OCI-LY1 (cell line): Measurements from ENCODE around the gene MAMDC2.

Experiments
- H2AFZ ChIP-seq: fragments of 200-600 bp; sonication (generic), shearing (Covaris generic); 2 replicates; pipeline ENCODE4 v1.6.0; 2014; ENCODE audit warnings: antibody characterized with exemption, mild to moderate bottlenecking, low read length
- H3F3A ChIP-seq: fragments of 200-600 bp; sonication (generic), shearing (Covaris generic); 2 replicates; pipeline ENCODE4 v1.6.0; 2014; ENCODE audit warnings: mild to moderate bottlenecking, antibody characterized with exemption, low read length, moderate library complexity; ENCODE audit not compliant: insufficient read depth
- H3K27ac ChIP-seq: fragments of 200-600 bp; sonication (generic); 2 replicates; pipeline ENCODE4 v1.5.1; 2014; ENCODE audit warnings: low read length, mixed run types, mild to moderate bottlenecking, low read depth; ENCODE audit not compliant: poor library complexity, severe bottlenecking
- H3K27me3 ChIP-seq: fragments of 200-600 bp; sonication (generic); 2 replicates; pipeline ENCODE4 v1.6.0; 2014; ENCODE audit warnings: antibody characterized with exemption, mild to moderate bottlenecking, low read length, moderate library complexity; ENCODE audit not compliant: insufficient read depth
- H3K36me3 ChIP-seq: fragments of 200-600 bp; sonication (generic); 2 replicates; pipeline ENCODE4 v1.6.1; 2014; ENCODE audit warnings: mild to moderate bottlenecking, antibody characterized with exemption, low read length, moderate library complexity, mixed read lengths; ENCODE audit not compliant: insufficient read depth
- H3K4me1 ChIP-seq: fragments of 200-600 bp; sonication (generic); 2 replicates; pipeline ENCODE4 v1.5.1; 2014; ENCODE audit warnings: mild to moderate bottlenecking, low read length, moderate library complexity; ENCODE audit not compliant: insufficient read depth, severe bottlenecking
- H3K4me2 ChIP-seq: fragments of 200-600 bp; sonication (generic), shearing (Covaris generic); 2 replicates; pipeline ENCODE4 v1.6.1; 2014; ENCODE audit warnings: low read length
- H3K4me3 ChIP-seq: fragments of 200-600 bp; sonication (generic); 2 replicates; pipeline ENCODE4 v1.5.1; 2014; ENCODE audit warnings: low read length, low read depth, mild to moderate bottlenecking, mixed read lengths; ENCODE audit not compliant: poor library complexity, severe bottlenecking
- H3K79me2 ChIP-seq: fragments of 200-600 bp; shearing (Covaris generic); 2 replicates; pipeline ENCODE4 v1.6.1; 2016; ENCODE audit warnings: mixed run types, low read length, mixed read lengths; ENCODE audit not compliant: insufficient read depth
- H3K9ac ChIP-seq: fragments of 200-600 bp; sonication (generic), shearing (Covaris generic); 2 replicates; pipeline ENCODE4 v1.6.1; 2014; ENCODE audit warnings: mild to moderate bottlenecking, low read length, mixed read lengths
- H3K9me2 ChIP-seq: fragments of 200-600 bp; sonication (generic), shearing (Covaris generic); 2 replicates; pipeline ENCODE4 v1.6.1; 2014; ENCODE audit warnings: low read depth, mild to moderate bottlenecking, low read length, mixed read lengths
- H3K9me3 ChIP-seq: fragments of 200-600 bp; shearing (Covaris generic); 2 replicates; pipeline ENCODE4 v1.6.1; 2014; ENCODE audit warnings: low read length, mixed read lengths
- H4K20me1 ChIP-seq: fragments of 200-600 bp; sonication (generic), shearing (Covaris generic); 2 replicates; pipeline ENCODE4 v1.6.0; 2016; ENCODE audit warnings: mild to moderate bottlenecking, low read length; ENCODE audit not compliant: insufficient read depth
- CTCF ChIP-seq: fragments of 200-600 bp; sonication (generic), shearing (Covaris generic); IDR thresholded peaks from 2 replicates; pipeline ENCODE4 v1.5.1; 2017; ENCODE audit warnings: mild to moderate bottlenecking, antibody characterized with exemption, low read length, moderate library complexity, mixed read lengths
- EZH2 ChIP-seq: fragments of 200-600 bp; sonication (generic), shearing (Covaris generic); IDR thresholded peaks from 2 replicates; pipeline ENCODE4 v1.8.0; 2017; ENCODE audit warnings: borderline replicate concordance, mixed run types, mild to moderate bottlenecking, antibody characterized with exemption, low read length, moderate library complexity, mixed read lengths

The MAMDC2 gene

GRCh38 chr9:70105147-70105546 is 61.5 kb downstream of the MAMDC2 start:
- Histone ChIP-seq H3F3A (no peaks in the 10 kb centered on the region), H3K4me1 (no peaks in the 10 kb centered on the region), H3K4me2 (no peak overlapping the region), H3K9me2 (no peaks in the 10 kb centered on the region), H3K36me3 (no peaks in the 10 kb centered on the region), H4K20me1 (no peaks in the 10 kb centered on the region), H3K27ac (no peak overlapping the region), H3K27me3 (no peaks in the 10 kb centered on the region), H3K9ac (no peak overlapping the region), H3K9me3 (no peaks in the 10 kb centered on the region), H2AFZ (no peak overlapping the region), H3K79me2 (no peaks in the 10 kb centered on the region), H3K4me3 (no peak overlapping the region)
- TF ChIP-seq CTCF (no peak), EZH2 (no peak)

GRCh38 chr9:70106571-70106970 is 62.9 kb downstream of the MAMDC2 start:
- Histone ChIP-seq H3K27ac (no peak overlapping the region), H3K4me2 (no peak overlapping the region), H3K36me3 (no peaks in the 10 kb centered on the region), H3K9me2 (no peaks in the 10 kb centered on the region), H3K9ac (no peak overlapping the region), H3F3A (no peaks in the 10 kb centered on the region), H3K9me3 (no peaks in the 10 kb centered on the region), H3K4me1 (no peaks in the 10 kb centered on the region), H3K79me2 (no peaks in the 10 kb centered on the region), H3K4me3 (no peak overlapping the region), H4K20me1 (no peaks in the 10 kb centered on the region), H3K27me3 (no peaks in the 10 kb centered on the region), H2AFZ (no peak overlapping the region)
- no peak for TF ChIP-seq CTCF
- no peak for TF ChIP-seq EZH2

- Histone ChIP-seq H3K79me2 (no peaks in the 10 kb centered on the region), H2AFZ (no peak overlapping the region), H3K9ac (no peak overlapping the region)
These were observed 63.9 kb downstream of the MAMDC2 start for GRCh38 chr9:70107558-70107957.

More at GRCh38 chr9:70107558-70107957, 63.9 kb downstream of the MAMDC2 start:
- H3K4me2 ChIP-seq: no peak overlapping the region
- H3K27ac ChIP-seq: no peak overlapping the region
- H3K9me2 ChIP-seq: no peaks in the 10 kb centered on the region
- H4K20me1 ChIP-seq: no peaks in the 10 kb centered on the region
- no peaks in the 10 kb centered on the region for H3K9me3 ChIP-seq
- H3F3A ChIP-seq: no peaks in the 10 kb centered on the region
- H3K4me3 ChIP-seq: no peak overlapping the region
- H3K4me1 ChIP-seq: no peaks in the 10 kb centered on the region
- H3K36me3 ChIP-seq: no peaks in the 10 kb centered on the region
- TF ChIP-seq EZH2: no peak
- TF ChIP-seq CTCF: no peak
- no peaks in the 10 kb centered on the region for H3K27me3 ChIP-seq
